ENCODE data around the gene CLMN.

DNA sequence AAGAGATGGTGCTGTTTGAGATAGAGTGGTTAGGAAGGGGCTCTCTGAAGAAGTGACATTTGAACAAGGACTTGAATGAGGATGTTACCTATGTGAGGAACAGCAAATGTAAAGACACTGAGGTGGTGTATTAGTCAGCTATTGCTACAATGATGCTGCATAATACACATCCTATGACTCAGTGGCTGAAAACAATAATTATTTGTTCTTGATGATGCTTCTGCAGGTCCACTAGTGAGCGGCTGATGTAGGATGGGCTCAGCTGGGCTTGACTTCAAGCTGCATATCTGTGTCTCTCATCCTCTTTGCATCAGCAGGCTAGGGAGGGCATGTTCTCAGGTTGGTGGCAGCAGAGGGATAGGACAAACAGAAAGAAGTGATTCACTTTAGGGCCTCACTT is 21.4 kb upstream of the CLMN start:
- TF ChIP-seq RFX5 (IDR thresholded peaks at IDR 0.05; ENCODE audit: low read depth, low read length) (no peak), ZNF460 (CRISPR knock-in tag; IDR thresholded peaks at IDR 0.05; ENCODE audit: borderline replicate concordance) (no peak), MBNL3 (CRISPR knock-in tag; conservative IDR thresholded peaks at IDR 0.05) (no peak), SALL2 (CRISPR knock-in tag; IDR thresholded peaks at IDR 0.05) (no peak), NFYB (CRISPR knock-in tag; IDR thresholded peaks at IDR 0.05) (no peak), ZNF776 (CRISPR knock-in tag; IDR thresholded peaks at IDR 0.05) (no peak), REXO4 (CRISPR knock-in tag; IDR thresholded peaks at IDR 0.05; ENCODE audit: borderline replicate concordance) (no peak), MEF2D (CRISPR knock-in tag; IDR thresholded peaks at IDR 0.05) (no peak), ZBTB7B (CRISPR knock-in tag; IDR thresholded peaks at IDR 0.05) (no peak), ZNF773 (CRISPR knock-in tag; IDR thresholded peaks at IDR 0.05; ENCODE audit: borderline replicate concordance) (no peak)
- TF ChIP-seq, protein P1, sequence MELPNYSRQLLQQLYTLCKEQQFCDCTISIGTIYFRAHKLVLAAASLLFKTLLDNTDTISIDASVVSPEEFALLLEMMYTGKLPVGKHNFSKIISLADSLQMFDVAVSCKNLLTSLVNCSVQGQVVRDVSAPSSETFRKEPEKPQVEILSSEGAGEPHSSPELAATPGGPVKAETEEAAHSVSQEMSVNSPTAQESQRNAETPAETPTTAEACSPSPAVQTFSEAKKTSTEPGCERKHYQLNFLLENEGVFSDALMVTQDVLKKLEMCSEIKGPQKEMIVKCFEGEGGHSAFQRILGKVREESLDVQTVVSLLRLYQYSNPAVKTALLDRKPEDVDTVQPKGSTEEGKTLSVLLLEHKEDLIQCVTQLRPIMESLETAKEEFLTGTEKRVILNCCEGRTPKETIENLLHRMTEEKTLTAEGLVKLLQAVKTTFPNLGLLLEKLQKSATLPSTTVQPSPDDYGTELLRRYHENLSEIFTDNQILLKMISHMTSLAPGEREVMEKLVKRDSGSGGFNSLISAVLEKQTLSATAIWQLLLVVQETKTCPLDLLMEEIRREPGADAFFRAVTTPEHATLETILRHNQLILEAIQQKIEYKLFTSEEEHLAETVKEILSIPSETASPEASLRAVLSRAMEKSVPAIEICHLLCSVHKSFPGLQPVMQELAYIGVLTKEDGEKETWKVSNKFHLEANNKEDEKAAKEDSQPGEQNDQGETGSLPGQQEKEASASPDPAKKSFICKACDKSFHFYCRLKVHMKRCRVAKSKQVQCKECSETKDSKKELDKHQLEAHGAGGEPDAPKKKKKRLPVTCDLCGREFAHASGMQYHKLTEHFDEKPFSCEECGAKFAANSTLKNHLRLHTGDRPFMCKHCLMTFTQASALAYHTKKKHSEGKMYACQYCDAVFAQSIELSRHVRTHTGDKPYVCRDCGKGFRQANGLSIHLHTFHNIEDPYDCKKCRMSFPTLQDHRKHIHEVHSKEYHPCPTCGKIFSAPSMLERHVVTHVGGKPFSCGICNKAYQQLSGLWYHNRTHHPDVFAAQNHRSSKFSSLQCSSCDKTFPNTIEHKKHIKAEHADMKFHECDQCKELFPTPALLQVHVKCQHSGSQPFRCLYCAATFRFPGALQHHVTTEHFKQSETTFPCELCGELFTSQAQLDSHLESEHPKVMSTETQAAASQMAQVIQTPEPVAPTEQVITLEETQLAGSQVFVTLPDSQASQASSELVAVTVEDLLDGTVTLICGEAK (IDR thresholded peaks at IDR 0.05): no peak
- TF ChIP-seq, protein P1 (CRISPR knock-in tag; IDR thresholded peaks at IDR 0.05): no peak
- TF ChIP-seq, protein P2, sequence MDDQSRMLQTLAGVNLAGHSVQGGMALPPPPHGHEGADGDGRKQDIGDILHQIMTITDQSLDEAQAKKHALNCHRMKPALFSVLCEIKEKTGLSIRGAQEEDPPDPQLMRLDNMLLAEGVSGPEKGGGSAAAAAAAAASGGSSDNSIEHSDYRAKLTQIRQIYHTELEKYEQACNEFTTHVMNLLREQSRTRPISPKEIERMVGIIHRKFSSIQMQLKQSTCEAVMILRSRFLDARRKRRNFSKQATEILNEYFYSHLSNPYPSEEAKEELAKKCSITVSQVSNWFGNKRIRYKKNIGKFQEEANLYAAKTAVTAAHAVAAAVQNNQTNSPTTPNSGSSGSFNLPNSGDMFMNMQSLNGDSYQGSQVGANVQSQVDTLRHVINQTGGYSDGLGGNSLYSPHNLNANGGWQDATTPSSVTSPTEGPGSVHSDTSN (CRISPR knock-in tag; IDR thresholded peaks at IDR 0.05; ENCODE audit: borderline replicate concordance): no peak
- TF ChIP-seq, protein P3, sequence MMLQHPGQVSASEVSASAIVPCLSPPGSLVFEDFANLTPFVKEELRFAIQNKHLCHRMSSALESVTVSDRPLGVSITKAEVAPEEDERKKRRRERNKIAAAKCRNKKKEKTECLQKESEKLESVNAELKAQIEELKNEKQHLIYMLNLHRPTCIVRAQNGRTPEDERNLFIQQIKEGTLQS (CRISPR knock-in tag; IDR thresholded peaks at IDR 0.05): no peak

Data from HepG2 (cell line).